ENCODE results near the gene SCAPER. TPM values are rescaled to one million over a fixed set of nuclear protein-coding genes. Genes with fewer than 3 reads are reported as not detected.

The SCAPER gene, protein sequence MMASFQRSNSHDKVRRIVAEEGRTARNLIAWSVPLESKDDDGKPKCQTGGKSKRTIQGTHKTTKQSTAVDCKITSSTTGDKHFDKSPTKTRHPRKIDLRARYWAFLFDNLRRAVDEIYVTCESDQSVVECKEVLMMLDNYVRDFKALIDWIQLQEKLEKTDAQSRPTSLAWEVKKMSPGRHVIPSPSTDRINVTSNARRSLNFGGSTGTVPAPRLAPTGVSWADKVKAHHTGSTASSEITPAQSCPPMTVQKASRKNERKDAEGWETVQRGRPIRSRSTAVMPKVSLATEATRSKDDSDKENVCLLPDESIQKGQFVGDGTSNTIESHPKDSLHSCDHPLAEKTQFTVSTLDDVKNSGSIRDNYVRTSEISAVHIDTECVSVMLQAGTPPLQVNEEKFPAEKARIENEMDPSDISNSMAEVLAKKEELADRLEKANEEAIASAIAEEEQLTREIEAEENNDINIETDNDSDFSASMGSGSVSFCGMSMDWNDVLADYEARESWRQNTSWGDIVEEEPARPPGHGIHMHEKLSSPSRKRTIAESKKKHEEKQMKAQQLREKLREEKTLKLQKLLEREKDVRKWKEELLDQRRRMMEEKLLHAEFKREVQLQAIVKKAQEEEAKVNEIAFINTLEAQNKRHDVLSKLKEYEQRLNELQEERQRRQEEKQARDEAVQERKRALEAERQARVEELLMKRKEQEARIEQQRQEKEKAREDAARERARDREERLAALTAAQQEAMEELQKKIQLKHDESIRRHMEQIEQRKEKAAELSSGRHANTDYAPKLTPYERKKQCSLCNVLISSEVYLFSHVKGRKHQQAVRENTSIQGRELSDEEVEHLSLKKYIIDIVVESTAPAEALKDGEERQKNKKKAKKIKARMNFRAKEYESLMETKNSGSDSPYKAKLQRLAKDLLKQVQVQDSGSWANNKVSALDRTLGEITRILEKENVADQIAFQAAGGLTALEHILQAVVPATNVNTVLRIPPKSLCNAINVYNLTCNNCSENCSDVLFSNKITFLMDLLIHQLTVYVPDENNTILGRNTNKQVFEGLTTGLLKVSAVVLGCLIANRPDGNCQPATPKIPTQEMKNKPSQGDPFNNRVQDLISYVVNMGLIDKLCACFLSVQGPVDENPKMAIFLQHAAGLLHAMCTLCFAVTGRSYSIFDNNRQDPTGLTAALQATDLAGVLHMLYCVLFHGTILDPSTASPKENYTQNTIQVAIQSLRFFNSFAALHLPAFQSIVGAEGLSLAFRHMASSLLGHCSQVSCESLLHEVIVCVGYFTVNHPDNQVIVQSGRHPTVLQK (N-terminal part only)
- 15.7 TPM for total RNA-seq
- polyA plus RNA-seq: 15.9 TPM
- long read RNA-seq, donor 1: 0 reads
- long read RNA-seq, donor 2: 0 reads
- long read RNA-seq, donor 3: 0 reads
- long read RNA-seq, donor 4: 0 reads
- long read RNA-seq, donor 5: 0 reads
- long read RNA-seq, donor 6: 0 reads
- long read RNA-seq, donor 7: 0 reads
- long read RNA-seq, donor 8: 0 reads
- long read RNA-seq, donor 9: 0 reads
- long read RNA-seq, donor 10: 0 reads

DNA sequence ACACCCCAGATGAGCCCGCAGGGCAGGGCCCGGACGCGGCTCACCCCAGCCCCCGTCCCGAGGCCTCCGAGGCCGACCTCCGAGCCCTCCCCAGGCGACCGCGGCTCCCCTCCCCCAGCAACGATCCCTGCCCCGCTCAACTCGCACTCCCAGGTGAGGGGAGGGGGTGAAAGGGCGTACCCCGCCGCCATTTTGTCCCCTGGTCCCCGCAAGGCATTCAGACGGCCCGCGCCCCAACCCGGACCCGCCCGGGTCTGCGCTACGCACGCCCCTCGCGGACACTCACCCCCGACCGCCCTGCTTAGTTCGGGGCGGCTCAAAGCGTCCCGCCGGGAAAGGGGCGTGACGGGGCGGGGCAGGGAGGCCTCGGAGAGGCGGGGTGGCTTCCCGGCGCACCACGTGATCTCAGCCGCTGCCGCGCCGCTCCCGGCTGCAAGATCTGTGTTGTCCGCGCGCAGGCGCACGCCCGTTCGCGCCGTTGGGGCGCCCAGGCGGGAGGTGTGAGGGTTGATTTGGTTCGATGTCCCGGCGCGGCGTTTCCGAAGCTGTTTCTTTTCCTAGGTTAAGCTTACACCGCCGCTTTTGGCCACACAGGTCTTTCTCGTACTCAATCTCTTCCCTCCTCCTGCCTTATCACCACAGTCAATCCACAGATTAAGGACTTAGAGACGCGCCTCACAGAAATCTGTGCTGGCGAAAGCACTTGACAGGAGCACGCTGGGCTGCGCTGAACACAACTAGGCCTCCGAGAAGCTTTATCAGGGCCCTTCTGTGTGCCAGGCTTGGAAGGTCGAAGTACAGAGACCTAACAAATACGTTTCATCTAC is at the start of gene SCAPER:
Gene SCAPER, minus strand, starts transcription at position 328 of the 827 bp plus-strand sequence. CDS start 21,523 bp downstream, outside the sequence.
- 1% methylated on average over 78 of the region's 78 CpGs for WGBS
- Histone ChIP-seq H3K36me3 (ENCODE audit: control insufficient read depth in 2 of 2, insufficient read depth in 2 of 2, low read length in 1 of 2) (no peaks in the 10 kb centered on the region), H3K9me3 (ENCODE audit: control insufficient read depth in 2 of 2, insufficient read depth in 1 of 2, low read length in 1 of 2) (no peaks in the 10 kb centered on the region), H3K27me3 (ENCODE audit: control insufficient read depth in 2 of 2, insufficient read depth in 1 of 2, low read length in 1 of 2) (peaks cover 0 to 2% of the 10 kb centered on the region in 2 donors), H3K27ac (ENCODE audit: low read depth in 1 of 2, low read length in 1 of 2) (peak within 1 kb of the TSS; percentile 82 to 91), H3K4me3 (ENCODE audit: low read length in 2 of 2) (peak within 1 kb of the TSS; percentile 80 to 95), H3K4me1 (ENCODE audit: control insufficient read depth in 2 of 2, insufficient read depth in 2 of 2, low read length in 2 of 2) (peaks cover 14 to 21% of the 10 kb centered on the region in 2 donors)
- DNase-seq (ENCODE audit: low read depth in 6 of 9, low spot score in 9 of 9): peak; percentile 63 to 95 (median 87)

- Histone ChIP-seq H3K4me1 (ENCODE audit: control insufficient read depth in 2 of 2, insufficient read depth in 2 of 2, low read length in 2 of 2) (no peaks in the 10 kb centered on the region), H3K9me3 (ENCODE audit: control insufficient read depth in 2 of 2, insufficient read depth in 1 of 2, low read length in 1 of 2) (no peaks in the 10 kb centered on the region), H3K27ac (ENCODE audit: low read depth in 1 of 2, low read length in 1 of 2) (no peak overlapping the region), H3K27me3 (ENCODE audit: control insufficient read depth in 2 of 2, insufficient read depth in 1 of 2, low read length in 1 of 2) (no peaks in the 10 kb centered on the region), H3K4me3 (ENCODE audit: low read length in 2 of 2) (no peak overlapping the region), H3K36me3 (ENCODE audit: control insufficient read depth in 2 of 2, insufficient read depth in 2 of 2, low read length in 1 of 2) (peaks cover 0 to 4% of the 10 kb centered on the region in 2 donors)
- no peak for DNase-seq (ENCODE audit: low read depth in 6 of 9, low spot score in 9 of 9)
- 95% methylated on average over 2 of the region's 2 CpGs for WGBS
These were observed 49.6 kb upstream of the SCAPER start for GRCh38 chr15:76954744-76955143.

DNA sequence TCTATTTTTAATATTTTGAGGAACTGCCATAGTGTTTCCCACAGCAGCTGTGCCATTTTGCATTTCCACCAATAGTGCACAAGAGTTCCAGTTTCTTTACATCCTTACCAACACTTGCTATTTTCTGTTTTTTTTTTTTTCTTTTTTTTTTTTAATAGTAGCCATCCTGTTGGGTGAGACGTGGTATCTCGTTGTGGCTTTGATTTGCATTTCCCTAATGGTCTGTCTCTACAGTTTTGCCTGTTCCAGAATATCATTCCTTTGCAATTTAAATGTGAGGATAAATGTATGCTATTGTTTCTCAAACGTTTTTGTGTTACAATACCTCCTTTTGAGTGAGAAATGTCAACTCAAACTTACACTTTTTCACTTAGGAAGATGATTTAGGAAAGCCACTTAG is 48.8 kb upstream of the SCAPER start:
- no peaks in the 10 kb centered on the region for H3K27me3 ChIP-seq (ENCODE audit: control insufficient read depth in 2 of 2, insufficient read depth in 1 of 2, low read length in 1 of 2)
- DNase-seq (ENCODE audit: low read depth in 6 of 9, low spot score in 9 of 9): no peak
- 77% methylated on average over 3 of the region's 3 CpGs for WGBS

GRCh38 chr15:76951220-76951619 is 46.1 kb upstream of the SCAPER start:
- WGBS: 93% methylated on average over 1 of the region's 1 CpG
- Histone ChIP-seq H3K4me1 (ENCODE audit: control insufficient read depth in 2 of 2, insufficient read depth in 2 of 2, low read length in 2 of 2) (no peaks in the 10 kb centered on the region), H3K9me3 (ENCODE audit: control insufficient read depth in 2 of 2, insufficient read depth in 1 of 2, low read length in 1 of 2) (no peaks in the 10 kb centered on the region), H3K36me3 (ENCODE audit: control insufficient read depth in 2 of 2, insufficient read depth in 2 of 2, low read length in 1 of 2) (peaks cover 0 to 19% of the 10 kb centered on the region in 2 donors), H3K27me3 (ENCODE audit: control insufficient read depth in 2 of 2, insufficient read depth in 1 of 2, low read length in 1 of 2) (no peaks in the 10 kb centered on the region), H3K4me3 (ENCODE audit: low read length in 2 of 2) (no peak overlapping the region), H3K27ac (ENCODE audit: low read depth in 1 of 2, low read length in 1 of 2) (no peak overlapping the region)
- DNase-seq (ENCODE audit: low read depth in 6 of 9, low spot score in 9 of 9): no peak

More for the DNA sequence above, 48.8 kb upstream of the SCAPER start:
- no peak overlapping the region for H3K27ac ChIP-seq (ENCODE audit: low read depth in 1 of 2, low read length in 1 of 2)
- peaks cover 0 to 6% of the 10 kb centered on the region in 2 donors for H3K36me3 ChIP-seq (ENCODE audit: control insufficient read depth in 2 of 2, insufficient read depth in 2 of 2, low read length in 1 of 2)
- H3K4me3 ChIP-seq (ENCODE audit: low read length in 2 of 2): no peak overlapping the region
- H3K9me3 ChIP-seq (ENCODE audit: control insufficient read depth in 2 of 2, insufficient read depth in 1 of 2, low read length in 1 of 2): no peaks in the 10 kb centered on the region
- no peaks in the 10 kb centered on the region for H3K4me1 ChIP-seq (ENCODE audit: control insufficient read depth in 2 of 2, insufficient read depth in 2 of 2, low read length in 2 of 2)

DNA sequence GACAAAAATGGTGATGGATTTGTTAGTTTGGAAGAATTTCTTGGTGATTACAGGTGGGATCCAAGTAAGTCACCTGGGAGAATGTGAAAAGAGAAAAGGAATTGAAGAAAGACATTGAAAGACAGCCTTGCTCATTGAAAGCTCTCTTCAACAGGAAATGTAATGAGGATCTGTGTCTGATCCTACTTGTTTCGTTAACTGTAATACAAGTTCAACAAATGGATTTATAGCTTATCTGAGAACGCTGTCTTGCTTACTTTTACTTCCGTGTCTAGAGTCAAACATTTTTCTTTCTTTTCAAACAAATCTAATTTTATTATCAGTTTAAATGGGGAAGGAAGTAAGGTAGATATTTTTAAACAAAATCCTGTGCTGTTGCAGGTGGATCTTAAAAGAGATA is 42.3 kb upstream of the SCAPER start:
- Histone ChIP-seq H3K27ac (ENCODE audit: low read depth in 1 of 2, low read length in 1 of 2) (no peak overlapping the region), H3K36me3 (ENCODE audit: control insufficient read depth in 2 of 2, insufficient read depth in 2 of 2, low read length in 1 of 2) (peaks cover 6 to 39% of the 10 kb centered on the region in 2 donors), H3K27me3 (ENCODE audit: control insufficient read depth in 2 of 2, insufficient read depth in 1 of 2, low read length in 1 of 2) (no peaks in the 10 kb centered on the region), H3K9me3 (ENCODE audit: control insufficient read depth in 2 of 2, insufficient read depth in 1 of 2, low read length in 1 of 2) (no peaks in the 10 kb centered on the region), H3K4me1 (ENCODE audit: control insufficient read depth in 2 of 2, insufficient read depth in 2 of 2, low read length in 2 of 2) (no peaks in the 10 kb centered on the region), H3K4me3 (ENCODE audit: low read length in 2 of 2) (no peak overlapping the region)
- no peak for DNase-seq (ENCODE audit: low read depth in 6 of 9, low spot score in 9 of 9)
- 48% methylated on average over 3 of the region's 3 CpGs for WGBS

DNA sequence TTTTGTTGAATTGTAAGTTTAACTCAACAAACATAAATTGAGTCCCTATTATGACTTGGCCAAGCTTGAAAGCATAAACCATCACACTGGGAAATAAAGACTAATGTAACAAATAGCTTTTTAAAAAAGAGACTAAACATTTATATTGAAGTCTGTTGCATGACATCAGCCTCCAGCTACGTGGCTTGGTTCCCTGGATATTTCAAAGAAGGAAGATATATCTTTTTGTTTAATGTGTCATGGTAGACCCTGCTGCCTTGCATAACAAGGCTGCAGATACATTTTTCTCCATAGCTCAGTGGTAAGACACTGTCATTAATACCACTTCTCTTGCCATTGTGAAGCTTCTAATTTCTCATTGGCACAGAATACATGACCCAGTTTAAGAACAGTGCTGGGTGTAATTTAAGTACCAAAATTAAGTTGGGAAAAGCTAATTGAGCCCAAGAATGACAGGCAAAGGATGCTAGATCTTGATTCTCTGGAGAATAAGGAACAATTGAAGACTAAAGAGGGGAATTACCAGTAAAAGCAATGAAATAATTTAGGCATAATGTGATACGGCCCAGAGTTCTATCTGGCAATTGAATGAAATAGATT is 40.5 kb upstream of the SCAPER start:
- Histone ChIP-seq H3K4me3 (ENCODE audit: low read length in 2 of 2) (no peak overlapping the region), H3K27me3 (ENCODE audit: control insufficient read depth in 2 of 2, insufficient read depth in 1 of 2, low read length in 1 of 2) (no peaks in the 10 kb centered on the region), H3K9me3 (ENCODE audit: control insufficient read depth in 2 of 2, insufficient read depth in 1 of 2, low read length in 1 of 2) (no peaks in the 10 kb centered on the region), H3K4me1 (ENCODE audit: control insufficient read depth in 2 of 2, insufficient read depth in 2 of 2, low read length in 2 of 2) (no peaks in the 10 kb centered on the region), H3K27ac (ENCODE audit: low read depth in 1 of 2, low read length in 1 of 2) (no peak overlapping the region), H3K36me3 (ENCODE audit: control insufficient read depth in 2 of 2, insufficient read depth in 2 of 2, low read length in 1 of 2) (peaks cover 6 to 36% of the 10 kb centered on the region in 2 donors)
- DNase-seq (ENCODE audit: low read depth in 6 of 9, low spot score in 9 of 9): no peak
- 96% methylated on average over 2 of the region's 2 CpGs for WGBS

DNA sequence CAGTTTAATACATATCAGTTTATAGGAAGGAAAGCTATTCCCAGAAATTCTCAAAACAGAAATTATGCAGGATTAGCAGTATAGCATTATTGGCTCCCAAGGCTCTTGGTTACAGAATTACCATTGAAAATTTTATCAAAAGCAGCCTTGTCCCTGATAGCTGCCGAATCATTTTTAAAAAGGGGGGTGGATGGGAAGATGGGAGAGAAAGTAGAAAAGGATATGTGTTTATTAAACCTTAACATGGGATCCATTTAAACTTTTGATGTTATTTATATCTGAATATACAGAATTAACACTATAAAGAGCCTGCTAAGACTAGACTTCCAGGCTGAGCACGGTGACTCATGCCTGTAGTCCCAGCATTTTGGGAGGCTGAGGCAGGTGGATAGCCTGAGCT is 37.2 kb upstream of the SCAPER start:
- Histone ChIP-seq H3K27me3 (ENCODE audit: control insufficient read depth in 2 of 2, insufficient read depth in 1 of 2, low read length in 1 of 2) (no peaks in the 10 kb centered on the region), H3K4me3 (ENCODE audit: low read length in 2 of 2) (no peak overlapping the region)
- 96% methylated on average over 2 of the region's 2 CpGs for WGBS

More for the DNA sequence above, 37.2 kb upstream of the SCAPER start:
- Histone ChIP-seq H3K36me3 (ENCODE audit: control insufficient read depth in 2 of 2, insufficient read depth in 2 of 2, low read length in 1 of 2) (peaks cover 12 to 30% of the 10 kb centered on the region in 2 donors), H3K27ac (ENCODE audit: low read depth in 1 of 2, low read length in 1 of 2) (no peak overlapping the region), H3K9me3 (ENCODE audit: control insufficient read depth in 2 of 2, insufficient read depth in 1 of 2, low read length in 1 of 2) (no peaks in the 10 kb centered on the region), H3K4me1 (ENCODE audit: control insufficient read depth in 2 of 2, insufficient read depth in 2 of 2, low read length in 2 of 2) (no peaks in the 10 kb centered on the region)
- DNase-seq (ENCODE audit: low read depth in 6 of 9, low spot score in 9 of 9): no peak

All from thymus (tissue), 14 donors.